HL-60/S4 treated with retinoic acid at 250 ng/mL for 4 days and 3 days (cell line): ENCODE data around the gene POU6F2.

Experiments
- in situ Hi-C: fragments of 300-500 bp; cut with MboI; formaldehyde crosslinking; loops from 2 replicates; pipeline ENCODE4 v1.7.0; 2022; ENCODE audit warnings: low sequenced_read_pairs

POU6F2 gene

GRCh38 chr7:39488467-39489393, 511.0 kb downstream of the POU6F2 start:
- in situ Hi-C loops = no loop called here

- in situ Hi-C loops = no loop called here
These were observed 512.6 kb downstream of the POU6F2 start for GRCh38 chr7:39490296-39490695.

GRCh38 chr7:39493934-39494333, 516.2 kb downstream of the POU6F2 start:
- in situ Hi-C loops = no loop called here

- in situ Hi-C loops = no loop called here
These were observed 523.6 kb downstream of the POU6F2 start for GRCh38 chr7:39501358-39501757.

- in situ Hi-C loops = no loop called here
These were observed 527.3 kb downstream of the POU6F2 start for GRCh38 chr7:39504963-39505362.

- in situ Hi-C loops = no loop called here
These were observed 530.3 kb downstream of the POU6F2 start for GRCh38 chr7:39507866-39508551.

GRCh38 chr7:39509436-39509835, 531.7 kb downstream of the POU6F2 start:
- in situ Hi-C loops = no loop called here

GRCh38 chr7:39509912-39510311, 532.2 kb downstream of the POU6F2 start:
- in situ Hi-C loops = no loop called here

- in situ Hi-C loops = no loop called here
These were observed 533.2 kb downstream of the POU6F2 start for GRCh38 chr7:39510864-39511354.

GRCh38 chr7:39515534-39516228, 538.0 kb downstream of the POU6F2 start:
- in situ Hi-C loops = no loop called here

GRCh38 chr7:39516498-39516897, 538.8 kb downstream of the POU6F2 start:
- in situ Hi-C loops = no loop called here

- in situ Hi-C loops = no loop called here
These were observed 539.5 kb downstream of the POU6F2 start for GRCh38 chr7:39517240-39517639.
